ENCODE results near the gene JADE2. TPM values are rescaled to one million over a fixed set of nuclear protein-coding genes. Genes with fewer than 3 reads are reported as not detected.
"Not testable (repeated sequence)": the region's sequence is repeated elsewhere in the genome, so short reads cannot be mapped to it uniquely, and the experiment has no call there.

Gene JADE2
- total RNA-seq, 2 donors from 2014 or later = 75.3 to 93.3 TPM

- peaks cover 5% of the 10 kb centered on the region for H3K4me1 Mint-ChIP-seq
- H3K36me3 Mint-ChIP-seq (ENCODE audit: low read depth) = peaks cover 9% of the 10 kb centered on the region
- no peak for ATAC-seq (replicated peaks)
- H3K4me3 Mint-ChIP-seq = no peak overlapping the region
- H3K27me3 Mint-ChIP-seq = no peaks in the 10 kb centered on the region
- no peak overlapping the region for H3K27ac Mint-ChIP-seq
- no peaks in the 10 kb centered on the region for H3K9me3 Mint-ChIP-seq
Observed at GRCh38 chr5:134585966-134586365, 60.5 kb downstream of the JADE2 start.

GRCh38 chr5:134586866-134587524 is 61.5 kb downstream of the JADE2 start:
- peak; percentile 83 for ATAC-seq (replicated peaks)
- H3K36me3 Mint-ChIP-seq (ENCODE audit: low read depth) = no peaks in the 10 kb centered on the region
- H3K27ac Mint-ChIP-seq = peak overlapping the region; percentile 66
- H3K4me3 Mint-ChIP-seq = peak overlapping the region; percentile 59
- H3K4me1 Mint-ChIP-seq = peaks cover 14% of the 10 kb centered on the region
- H3K9me3 Mint-ChIP-seq = no peaks in the 10 kb centered on the region
- H3K27me3 Mint-ChIP-seq = no peaks in the 10 kb centered on the region

GRCh38 chr5:134590992-134591659 is 65.7 kb downstream of the JADE2 start:
- H3K27ac Mint-ChIP-seq = no peak overlapping the region
- H3K27me3 Mint-ChIP-seq = no peaks in the 10 kb centered on the region
- ATAC-seq (replicated peaks) = peak; percentile 84
- no peaks in the 10 kb centered on the region for H3K36me3 Mint-ChIP-seq (ENCODE audit: low read depth)
- H3K9me3 Mint-ChIP-seq = no peaks in the 10 kb centered on the region
- no peak overlapping the region for H3K4me3 Mint-ChIP-seq
- peaks cover 22% of the 10 kb centered on the region for H3K4me1 Mint-ChIP-seq

- ATAC-seq (replicated peaks) = no peak
- Mint-ChIP-seq H3K4me1 (peaks cover 17% of the 10 kb centered on the region), H3K4me3 (no peak overlapping the region), H3K9me3 (no peaks in the 10 kb centered on the region), H3K27me3 (no peaks in the 10 kb centered on the region), H3K27ac (peak overlapping the region; percentile 20), H3K36me3 (ENCODE audit: low read depth) (no peaks in the 10 kb centered on the region)
Observed at GRCh38 chr5:134592141-134592746, 66.8 kb downstream of the JADE2 start.

- peaks cover 17% of the 10 kb centered on the region for H3K4me1 Mint-ChIP-seq
- H3K4me3 Mint-ChIP-seq = no peak overlapping the region
- no peak overlapping the region for H3K27ac Mint-ChIP-seq
- ATAC-seq (replicated peaks) = no peak
- no peaks in the 10 kb centered on the region for H3K27me3 Mint-ChIP-seq
- H3K36me3 Mint-ChIP-seq (ENCODE audit: low read depth) = no peaks in the 10 kb centered on the region
- no peaks in the 10 kb centered on the region for H3K9me3 Mint-ChIP-seq
Observed at GRCh38 chr5:134594336-134594735, 68.9 kb downstream of the JADE2 start.

- peak; percentile 66 for ATAC-seq (replicated peaks)
Observed at GRCh38 chr5:134594797-134595457, 69.5 kb downstream of the JADE2 start.

GRCh38 chr5:134595458-134595838 is 70.0 kb downstream of the JADE2 start:
- Mint-ChIP-seq H3K4me3 (peak overlapping the region; percentile 39), H3K27me3 (no peaks in the 10 kb centered on the region), H3K9me3 (no peaks in the 10 kb centered on the region), H3K36me3 (ENCODE audit: low read depth) (peaks cover 2% of the 10 kb centered on the region), H3K4me1 (peaks cover 17% of the 10 kb centered on the region), H3K27ac (peak overlapping the region; percentile 21)
- no peak for ATAC-seq (replicated peaks)

More at GRCh38 chr5:134594797-134595457, 69.5 kb downstream of the JADE2 start:
- H3K27ac Mint-ChIP-seq = peak overlapping the region; percentile 21
- H3K9me3 Mint-ChIP-seq = no peaks in the 10 kb centered on the region
- H3K4me3 Mint-ChIP-seq = peak overlapping the region; percentile 39
- H3K27me3 Mint-ChIP-seq = no peaks in the 10 kb centered on the region
- H3K36me3 Mint-ChIP-seq (ENCODE audit: low read depth) = no peaks in the 10 kb centered on the region
- peaks cover 17% of the 10 kb centered on the region for H3K4me1 Mint-ChIP-seq

- not testable (repeated sequence) for ATAC-seq (replicated peaks); H3K27ac Mint-ChIP-seq; H3K9me3 Mint-ChIP-seq; H3K27me3 Mint-ChIP-seq; H3K4me3 Mint-ChIP-seq
- Mint-ChIP-seq H3K36me3 (ENCODE audit: low read depth) (peaks cover 34% of the 10 kb centered on the region), H3K4me1 (peaks cover 16% of the 10 kb centered on the region)
Observed at GRCh38 chr5:134599820-134600219, 74.3 kb downstream of the JADE2 start.

- H3K27ac Mint-ChIP-seq = no peak overlapping the region
- ATAC-seq (replicated peaks) = no peak
- H3K36me3 Mint-ChIP-seq (ENCODE audit: low read depth) = peaks cover 42% of the 10 kb centered on the region
- peaks cover 12% of the 10 kb centered on the region for H3K4me1 Mint-ChIP-seq
- no peak overlapping the region for H3K4me3 Mint-ChIP-seq
- no peaks in the 10 kb centered on the region for H3K27me3 Mint-ChIP-seq
- H3K9me3 Mint-ChIP-seq = no peaks in the 10 kb centered on the region
Observed at GRCh38 chr5:134600600-134600999, 75.1 kb downstream of the JADE2 start.

GRCh38 chr5:134603059-134603458 is 77.6 kb downstream of the JADE2 start:
- H3K27ac Mint-ChIP-seq = peak overlapping the region; percentile 88
- H3K4me3 Mint-ChIP-seq = peak overlapping the region; percentile 60
- ATAC-seq (replicated peaks) = peak; percentile 90
- no peaks in the 10 kb centered on the region for H3K27me3 Mint-ChIP-seq
- H3K36me3 Mint-ChIP-seq (ENCODE audit: low read depth) = peaks cover 67% of the 10 kb centered on the region
- no peaks in the 10 kb centered on the region for H3K9me3 Mint-ChIP-seq
- peaks cover 20% of the 10 kb centered on the region for H3K4me1 Mint-ChIP-seq

GRCh38 chr5:134604908-134605307 is 79.4 kb downstream of the JADE2 start:
- H3K9me3 Mint-ChIP-seq = no peaks in the 10 kb centered on the region
- peaks cover 36% of the 10 kb centered on the region for H3K4me1 Mint-ChIP-seq
- ATAC-seq (replicated peaks) = peak; percentile 28
- H3K27me3 Mint-ChIP-seq = no peaks in the 10 kb centered on the region
- peaks cover 85% of the 10 kb centered on the region for H3K36me3 Mint-ChIP-seq (ENCODE audit: low read depth)
- H3K4me3 Mint-ChIP-seq = peak overlapping the region; percentile 55
- H3K27ac Mint-ChIP-seq = peak overlapping the region; percentile 88

- Mint-ChIP-seq H3K27ac (peak overlapping the region; percentile 52), H3K27me3 (no peaks in the 10 kb centered on the region), H3K36me3 (ENCODE audit: low read depth) (peaks cover 95% of the 10 kb centered on the region), H3K4me3 (no peak overlapping the region), H3K4me1 (peaks cover 36% of the 10 kb centered on the region), H3K9me3 (no peaks in the 10 kb centered on the region)
- no peak for ATAC-seq (replicated peaks)
Observed at GRCh38 chr5:134606726-134607125, 81.3 kb downstream of the JADE2 start.

- no peaks in the 10 kb centered on the region for H3K27me3 Mint-ChIP-seq
- H3K27ac Mint-ChIP-seq = peak overlapping the region; percentile 96
- no peaks in the 10 kb centered on the region for H3K9me3 Mint-ChIP-seq
- peaks cover 32% of the 10 kb centered on the region for H3K4me1 Mint-ChIP-seq
- peak overlapping the region; percentile 79 for H3K4me3 Mint-ChIP-seq
- H3K36me3 Mint-ChIP-seq (ENCODE audit: low read depth) = peaks cover 98% of the 10 kb centered on the region
- ATAC-seq (replicated peaks) = peak; percentile 71
Observed at GRCh38 chr5:134608555-134608954, 83.1 kb downstream of the JADE2 start.

- Mint-ChIP-seq H3K27ac (peak overlapping the region; percentile 96), H3K4me1 (peaks cover 35% of the 10 kb centered on the region), H3K27me3 (no peaks in the 10 kb centered on the region), H3K36me3 (ENCODE audit: low read depth) (peaks cover 98% of the 10 kb centered on the region), H3K9me3 (no peaks in the 10 kb centered on the region), H3K4me3 (peak overlapping the region; percentile 79)
- peak; percentile 80 for ATAC-seq (replicated peaks)
Observed at GRCh38 chr5:134609232-134609851, 83.9 kb downstream of the JADE2 start.

Measured in activated T-helper 17 cell treated with anti-CD3 and anti-CD28 coated beads, Interleukin-2, amount 50 U/mL, for 72 hours (primary cell).